GM23248 (cell line): ENCODE results near the gene VEGFC. TPM values are rescaled to one million over a fixed set of nuclear protein-coding genes. Genes with fewer than 3 reads are reported as not detected.
A peak's percentile ranks its signal among the peaks of the same experiment; 100 is the strongest.

Source experiments
- DNase-seq: peaks from one replicate; pipeline ENCODE4 v3.0.0-alpha.2; 2015
- H2AFZ ChIP-seq: fragments of 200-600 bp; sonication (generic); 2 replicates; pipeline ENCODE4 v1.6.1; 2016; ENCODE audit warnings: antibody characterized with exemption
- H3F3A ChIP-seq: fragments of 200-600 bp; sonication (generic); 2 replicates; pipeline ENCODE4 v1.6.1; 2016; ENCODE audit warnings: mild to moderate bottlenecking, antibody characterized with exemption, mixed run types; ENCODE audit not compliant: insufficient read depth
- H3K27ac ChIP-seq: fragments of 200-600 bp; sonication (generic); 2 replicates; pipeline ENCODE4 v1.5.1; 2016; ENCODE audit warnings: mild to moderate bottlenecking
- H3K27me3 ChIP-seq: fragments of 200-600 bp; sonication (generic); replicated peaks from 2 replicates; pipeline ENCODE4 v1.6.1; 2016; ENCODE audit warnings: mild to moderate bottlenecking; ENCODE audit not compliant: insufficient read depth
- H3K36me3 ChIP-seq: fragments of 200-600 bp; sonication (generic); 2 replicates; pipeline ENCODE4 v1.6.1; 2016; ENCODE audit warnings: low read depth, mild to moderate bottlenecking
- H3K4me1 ChIP-seq: fragments of 200-600 bp; sonication (generic); 2 replicates; pipeline ENCODE4 v1.6.1; 2016; ENCODE audit warnings: mild to moderate bottlenecking; ENCODE audit not compliant: insufficient read depth
- H3K4me2 ChIP-seq: fragments of 200-600 bp; sonication (generic); one replicate; pipeline ENCODE4 v1.6.1; 2016; ENCODE audit warnings: mild to moderate bottlenecking; ENCODE audit not compliant: unreplicated experiment
- H3K4me3 ChIP-seq: fragments of 200-600 bp; sonication (generic); 2 replicates; pipeline ENCODE4 v1.5.1; 2016; ENCODE audit warnings: mild to moderate bottlenecking
- H3K79me2 ChIP-seq: fragments of 200-600 bp; sonication (generic); 2 replicates; pipeline ENCODE4 v1.6.1; 2016; ENCODE audit warnings: mild to moderate bottlenecking; ENCODE audit not compliant: insufficient read depth
- H3K9ac ChIP-seq: fragments of 200-600 bp; sonication (generic); 2 replicates; pipeline ENCODE4 v1.6.1; 2016; ENCODE audit warnings: mild to moderate bottlenecking
- H3K9me2 ChIP-seq: fragments of 200-600 bp; sonication (generic); 2 replicates; pipeline ENCODE4 v1.6.1; 2016; ENCODE audit warnings: mixed run types, mild to moderate bottlenecking, moderate library complexity; ENCODE audit not compliant: insufficient read depth
- H3K9me3 ChIP-seq: fragments of 200-600 bp; sonication (generic); one replicate; pipeline ENCODE4 v1.6.1; 2017; ENCODE audit warnings: low read depth
- H4K20me1 ChIP-seq: fragments of 200-600 bp; sonication (generic); 2 replicates; pipeline ENCODE4 v1.6.0; 2016; ENCODE audit not compliant: insufficient read depth
- EZH2 ChIP-seq: fragments of 200-600 bp; sonication (generic); IDR thresholded peaks from 2 replicates; pipeline ENCODE4 v1.6.1; 2018; ENCODE audit warnings: antibody characterized with exemption, mild to moderate bottlenecking; ENCODE audit not compliant: insufficient read depth, poor library complexity, severe bottlenecking
- EZH2phosphoT487 ChIP-seq: fragments of 200-600 bp; sonication (generic); IDR thresholded peaks from 2 replicates; pipeline ENCODE4 v1.6.1; 2018; ENCODE audit warnings: antibody characterized with exemption, moderate library complexity, mild to moderate bottlenecking, low read depth; ENCODE audit not compliant: insufficient read depth
- WGBS, 2 experiments: methylation state at CpG; one replicate each; pipeline ENCODE4 v1.1.6; 2015 to 2017; ENCODE audit warnings: low lambda C conversion rate in 2 of 2, low coverage in 1 of 2; ENCODE audit errors: missing lambda C conversion rate in 2 of 2; 5-methylcytosine and 5-hydroxymethylcytosine counted together
- in situ Hi-C: fragments of 300-500 bp; cut with MboI; formaldehyde crosslinking; loops from 2 replicates; pipeline ENCODE4 v1.15.0; 2020
- polyA plus RNA-seq: library from polyadenylated mRNA; unstranded; fragments of >200 nt; fragmentation: Nextera tagmentation; extraction: Ambion mirVana; gene quantifications from 2 replicates; pipeline ENCODE4 v1.2.1, GENCODE V29; 2016
- total RNA-seq: library from RNA; depleted of rRNA; stranded (reverse); fragments of >200 nt; shearing (Covaris generic); gene quantifications from 2 replicates; pipeline ENCODE4 v1.2.3, GENCODE V29; 2014

Gene VEGFC
- total and polyA plus RNA-seq, 2 experiments from 2014 or later: 21.7 to 56.3 TPM

DNA sequence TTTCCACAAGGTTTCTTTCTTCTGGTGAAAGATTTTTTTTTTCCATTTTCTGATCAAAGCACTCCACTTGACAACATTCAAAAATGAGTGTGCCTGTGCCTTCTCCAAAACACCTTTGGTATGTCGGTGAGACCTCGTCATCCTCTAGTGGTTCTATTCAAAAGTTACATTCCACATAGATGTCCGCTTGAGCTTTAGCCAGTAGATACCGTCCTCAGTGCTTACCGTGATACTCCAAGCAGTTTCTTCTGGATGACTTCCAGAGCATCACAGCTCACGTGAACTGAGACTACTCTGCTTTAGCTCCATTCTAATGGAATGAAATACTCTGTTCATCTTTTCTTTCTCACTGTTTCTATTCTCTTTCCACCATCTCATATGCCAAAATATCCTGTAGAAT lies 38.2 kb upstream of the VEGFC start:
- Histone ChIP-seq H3K36me3 (no peaks in the 10 kb centered on the region), H3K27ac (no peak overlapping the region), H3K79me2 (no peaks in the 10 kb centered on the region), H2AFZ (no peak overlapping the region), H3K27me3 (no peaks in the 10 kb centered on the region), H3F3A (no peaks in the 10 kb centered on the region), H3K9me3 (no peaks in the 10 kb centered on the region), H3K9ac (no peak overlapping the region), H4K20me1 (no peaks in the 10 kb centered on the region), H3K4me2 (no peak overlapping the region), H3K9me2 (no peaks in the 10 kb centered on the region), H3K4me3 (no peak overlapping the region), H3K4me1 (peaks cover 7% of the 10 kb centered on the region; the same call in 1 of the 2 replicates)
- WGBS, 2 experiments: 60 to 61% methylated on average over 6 of the region's 6 CpGs
- in situ Hi-C loops: no loop called here
- no peak for DNase-seq
- TF ChIP-seq EZH2 (no peak), EZH2phosphoT487 (no peak)

DNA sequence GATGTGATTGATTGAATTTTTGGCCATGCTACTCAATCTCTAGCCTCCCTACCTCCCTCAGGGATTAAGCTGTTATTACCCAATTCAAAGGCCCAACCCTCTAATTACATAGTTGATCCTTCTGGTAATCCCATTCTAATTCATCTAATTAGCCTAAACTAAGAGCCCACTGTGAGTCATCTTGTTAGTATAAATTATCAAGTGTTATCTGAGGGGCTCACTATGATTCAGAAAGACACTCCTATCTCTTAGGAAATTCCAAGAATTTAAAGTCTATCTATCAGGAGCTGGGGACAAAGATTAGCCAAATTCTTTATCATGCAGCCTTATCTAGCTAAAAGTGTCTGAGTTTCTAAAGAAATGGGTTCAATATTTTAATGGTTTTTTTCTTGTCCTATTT lies 32.9 kb upstream of the VEGFC start:
- Histone ChIP-seq H4K20me1 (no peaks in the 10 kb centered on the region), H3K36me3 (no peaks in the 10 kb centered on the region), H3K4me2 (no peak overlapping the region), H3F3A (no peaks in the 10 kb centered on the region), H3K9ac (no peak overlapping the region), H3K4me3 (no peak overlapping the region), H3K4me1 (no peaks in the 10 kb centered on the region), H3K9me3 (no peaks in the 10 kb centered on the region), H3K27me3 (no peaks in the 10 kb centered on the region), H3K27ac (no peak overlapping the region), H3K9me2 (no peaks in the 10 kb centered on the region), H2AFZ (no peak overlapping the region), H3K79me2 (no peaks in the 10 kb centered on the region)
- no peak for DNase-seq
- no peak for TF ChIP-seq EZH2phosphoT487
- TF ChIP-seq EZH2: no peak
- in situ Hi-C loops: no loop called here

GRCh38 chr4:176824645-176825366 lies 32.1 kb upstream of the VEGFC start:
- no peak overlapping the region for H3K4me2 ChIP-seq
- WGBS, 2 experiments: 77 to 80% methylated on average over 2 of the region's 2 CpGs

DNA sequence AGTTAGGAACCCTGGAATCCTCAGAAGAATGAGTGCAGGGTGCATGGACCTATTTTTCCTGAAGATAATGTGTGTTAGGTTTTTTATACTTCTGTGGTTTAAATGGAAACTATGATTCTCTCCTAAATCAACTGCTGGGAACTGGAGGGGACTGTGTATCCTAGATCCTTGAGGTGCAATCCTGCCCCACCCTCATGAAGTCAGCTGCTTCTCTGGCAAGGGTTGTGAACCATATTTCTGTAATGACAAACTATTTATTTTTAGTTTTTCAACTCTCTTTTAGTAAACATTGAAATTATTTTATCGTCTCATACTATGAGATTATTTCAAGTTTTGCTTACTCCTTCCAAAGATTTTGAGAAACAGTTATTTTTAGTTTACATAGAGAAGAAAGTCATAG lies 25.8 kb upstream of the VEGFC start:
- in situ Hi-C loops: no loop called here
- WGBS, 2 experiments: 21 to 31% methylated on average over 1 of the region's 1 CpG
- no peak overlapping the region for H3K27ac ChIP-seq

More at GRCh38 chr4:176824645-176825366, 32.1 kb upstream of the VEGFC start:
- H3K27me3 ChIP-seq: no peaks in the 10 kb centered on the region
- H2AFZ ChIP-seq: no peak overlapping the region
- TF ChIP-seq EZH2 (no peak), EZH2phosphoT487 (no peak)
- H3K9me2 ChIP-seq: no peaks in the 10 kb centered on the region
- no peak overlapping the region for H3K9ac ChIP-seq
- in situ Hi-C loops: no loop called here
- no peak overlapping the region for H3K4me3 ChIP-seq
- no peaks in the 10 kb centered on the region for H4K20me1 ChIP-seq
- H3F3A ChIP-seq: no peaks in the 10 kb centered on the region
- no peaks in the 10 kb centered on the region for H3K9me3 ChIP-seq
- no peaks in the 10 kb centered on the region for H3K79me2 ChIP-seq
- H3K4me1 ChIP-seq: no peaks in the 10 kb centered on the region
- no peak for DNase-seq
- no peaks in the 10 kb centered on the region for H3K36me3 ChIP-seq
- H3K27ac ChIP-seq: no peak overlapping the region

More for the DNA sequence above, 25.8 kb upstream of the VEGFC start:
- H3K79me2 ChIP-seq: no peaks in the 10 kb centered on the region
- peaks cover 8% of the 10 kb centered on the region; the same call in 1 of the 2 replicates for H3F3A ChIP-seq
- peak overlapping the region; percentile 12; the same call in 1 of the 2 replicates for H2AFZ ChIP-seq
- no peaks in the 10 kb centered on the region for H3K9me3 ChIP-seq
- peak; percentile 66 for DNase-seq
- no peaks in the 10 kb centered on the region for H3K27me3 ChIP-seq
- H4K20me1 ChIP-seq: no peaks in the 10 kb centered on the region
- peaks cover 34% of the 10 kb centered on the region for H3K4me1 ChIP-seq
- H3K9ac ChIP-seq: no peak overlapping the region
- no peak overlapping the region for H3K4me3 ChIP-seq
- no peaks in the 10 kb centered on the region for H3K36me3 ChIP-seq
- TF ChIP-seq EZH2phosphoT487: no peak
- no peaks in the 10 kb centered on the region for H3K9me2 ChIP-seq
- peak overlapping the region; percentile 38 for H3K4me2 ChIP-seq
